OCI-LY7 (cell line): Measurements from ENCODE around the gene KIAA1586. TPM values are rescaled to one million over a fixed set of nuclear protein-coding genes. Genes with fewer than 3 reads are reported as not detected.

Experiments
- BruUV-seq: library from RNA; stranded (reverse); fragments of 400-500 nt; replicated peaks from 2 replicates; lab custom pipeline; 2021; lab: Mats Ljungman, UMichigan
- CTCF ChIA-PET: fragments of 300-600 bp; sonication (Branson Sonifier 250); formaldehyde crosslinking; loops from one replicate; lab custom pipeline; 2022; ENCODE audit warnings: antibody characterized with exemption; ENCODE audit not compliant: unreplicated experiment; lab: Charles Lee
- POLR2A ChIA-PET: fragments of 300-600 bp; sonication (Branson Sonifier 250); formaldehyde crosslinking; loops from one replicate; lab custom pipeline; 2022; ENCODE audit warnings: antibody characterized with exemption; lab: Charles Lee
- DNase-seq: peaks from one replicate; pipeline ENCODE4 v3.0.0-alpha.2; 2015; ENCODE audit warnings: low spot score
- H2AFZ ChIP-seq: fragments of 200-600 bp; sonication (generic), shearing (Covaris generic); 2 replicates; pipeline ENCODE4 v1.6.1; 2014; ENCODE audit warnings: mild to moderate bottlenecking, antibody characterized with exemption, low read length, moderate library complexity
- H3K27ac ChIP-seq: fragments of 200-600 bp; sonication (generic); 2 replicates; pipeline ENCODE4 v1.5.1; 2014; ENCODE audit warnings: mixed run types, low read depth, mild to moderate bottlenecking, moderate library complexity, low read length, inconsistent platforms; ENCODE audit not compliant: poor library complexity, severe bottlenecking
- H3K36me3 ChIP-seq: fragments of 200-600 bp; sonication (generic); 2 replicates; pipeline ENCODE4 v1.6.1; 2014; ENCODE audit warnings: mild to moderate bottlenecking, antibody characterized with exemption, low read length, moderate library complexity, mixed read lengths; ENCODE audit not compliant: insufficient read depth
- H3K4me1 ChIP-seq: fragments of 200-600 bp; sonication (generic); 2 replicates; pipeline ENCODE4 v1.5.1; 2014; ENCODE audit warnings: mild to moderate bottlenecking, low read length; ENCODE audit not compliant: insufficient read depth, poor library complexity, severe bottlenecking
- H3K4me2 ChIP-seq: fragments of 200-600 bp; sonication (generic); 2 replicates; pipeline ENCODE4 v1.6.1; 2014; ENCODE audit warnings: mild to moderate bottlenecking, low read length
- H3K4me3 ChIP-seq: fragments of 200-600 bp; sonication (generic); 2 replicates; pipeline ENCODE4 v1.5.1; 2014; ENCODE audit warnings: mild to moderate bottlenecking, low read depth, low read length; ENCODE audit not compliant: poor library complexity, severe bottlenecking
- H3K79me2 ChIP-seq: fragments of 200-600 bp; sonication (generic); 2 replicates; pipeline ENCODE4 v1.6.1; 2016; ENCODE audit warnings: low read depth, mild to moderate bottlenecking, low read length, moderate library complexity, mixed read lengths; ENCODE audit not compliant: insufficient read depth
- H3K9me2 ChIP-seq: fragments of 200-600 bp; sonication (generic); 2 replicates; pipeline ENCODE4 v1.6.1; 2016; ENCODE audit warnings: mild to moderate bottlenecking, low read length, mixed read lengths; ENCODE audit not compliant: insufficient read depth
- H3K9me3 ChIP-seq: fragments of 200-600 bp; sonication (generic); 2 replicates; pipeline ENCODE4 v1.6.1; 2014; ENCODE audit warnings: mild to moderate bottlenecking, mixed run types, low read length, mixed read lengths
- H4K20me1 ChIP-seq: fragments of 200-600 bp; sonication (generic); 2 replicates; pipeline ENCODE4 v1.6.1; 2014; ENCODE audit warnings: mild to moderate bottlenecking, antibody characterized with exemption, low read length, moderate library complexity, mixed read lengths; ENCODE audit not compliant: insufficient read depth
- EZH2phosphoT487 ChIP-seq: fragments of 200-600 bp; sonication (generic); IDR thresholded peaks from 2 replicates; pipeline ENCODE4 v1.6.1; 2018; ENCODE audit warnings: low read depth, borderline replicate concordance, mild to moderate bottlenecking, mixed run types, antibody characterized with exemption, low read length, moderate library complexity, mixed read lengths
- intact Hi-C: fragments of 100-400 bp; cut with micrococcal nuclease; formaldehyde crosslinking; loops from one replicate; pipeline ENCODE4 v1.10.0; 2022; ENCODE audit not compliant: unreplicated experiment
- total RNA-seq, 2 experiments: library from RNA; depleted of rRNA in 1 of 2; stranded (reverse); fragments of >200 nt in 1 of 2; shearing (Covaris generic) in 1 of 2; gene quantifications; 2 replicates each; pipeline ENCODE4 v1.2.3, GENCODE V29; 2014 to 2022
- TF ChIP-seq, protein P1 (sequence below): fragments of 200-600 bp; sonication (generic); conservative IDR thresholded peaks from 2 replicates; pipeline ENCODE4 v1.5.1; 2014; ENCODE audit warnings: mild to moderate bottlenecking, antibody characterized with exemption, low read length, moderate library complexity, mixed read lengths

KIAA1586 gene
- total RNA-seq, 2 experiments from 2014 or later: 14.4 to 25.7 TPM

DNA sequence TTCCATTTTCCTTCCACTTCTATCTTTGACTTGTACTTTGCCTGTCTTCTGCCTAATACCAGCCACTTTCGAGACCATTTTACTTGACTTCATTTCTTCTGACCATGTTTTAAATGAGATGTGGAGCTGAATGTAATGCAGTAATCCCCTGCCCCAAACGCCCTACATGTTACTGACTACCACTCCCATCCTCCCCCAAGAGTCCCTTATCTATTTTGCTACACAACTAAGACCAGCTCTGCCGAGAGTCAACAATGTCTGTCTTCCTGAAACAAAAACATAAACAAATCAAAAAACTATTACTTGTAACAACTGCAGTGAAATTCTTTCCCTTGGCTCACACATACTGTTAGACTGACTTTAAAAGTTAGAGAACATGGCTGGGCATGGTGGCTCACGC, 27.1 kb upstream of the KIAA1586 start:
- Histone ChIP-seq H3K27ac (no peak overlapping the region), H2AFZ (no peak overlapping the region), H3K79me2 (no peaks in the 10 kb centered on the region), H3K4me3 (no peak overlapping the region), H3K9me2 (no peaks in the 10 kb centered on the region), H4K20me1 (no peaks in the 10 kb centered on the region), H3K4me2 (no peak overlapping the region), H3K36me3 (no peaks in the 10 kb centered on the region), H3K9me3 (peaks cover 7% of the 10 kb centered on the region; the same call in 1 of the 2 replicates), H3K4me1 (no peaks in the 10 kb centered on the region)
- intact Hi-C loops: no loop called here
- TF ChIP-seq EZH2phosphoT487: no peak
- TF ChIP-seq, protein P1, sequence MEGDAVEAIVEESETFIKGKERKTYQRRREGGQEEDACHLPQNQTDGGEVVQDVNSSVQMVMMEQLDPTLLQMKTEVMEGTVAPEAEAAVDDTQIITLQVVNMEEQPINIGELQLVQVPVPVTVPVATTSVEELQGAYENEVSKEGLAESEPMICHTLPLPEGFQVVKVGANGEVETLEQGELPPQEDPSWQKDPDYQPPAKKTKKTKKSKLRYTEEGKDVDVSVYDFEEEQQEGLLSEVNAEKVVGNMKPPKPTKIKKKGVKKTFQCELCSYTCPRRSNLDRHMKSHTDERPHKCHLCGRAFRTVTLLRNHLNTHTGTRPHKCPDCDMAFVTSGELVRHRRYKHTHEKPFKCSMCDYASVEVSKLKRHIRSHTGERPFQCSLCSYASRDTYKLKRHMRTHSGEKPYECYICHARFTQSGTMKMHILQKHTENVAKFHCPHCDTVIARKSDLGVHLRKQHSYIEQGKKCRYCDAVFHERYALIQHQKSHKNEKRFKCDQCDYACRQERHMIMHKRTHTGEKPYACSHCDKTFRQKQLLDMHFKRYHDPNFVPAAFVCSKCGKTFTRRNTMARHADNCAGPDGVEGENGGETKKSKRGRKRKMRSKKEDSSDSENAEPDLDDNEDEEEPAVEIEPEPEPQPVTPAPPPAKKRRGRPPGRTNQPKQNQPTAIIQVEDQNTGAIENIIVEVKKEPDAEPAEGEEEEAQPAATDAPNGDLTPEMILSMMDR: no peak
- POLR2A ChIA-PET: no interaction called here
- DNase-seq: no peak
- CTCF ChIA-PET: no interaction called here
- BruUV-seq: no TSS peak

DNA sequence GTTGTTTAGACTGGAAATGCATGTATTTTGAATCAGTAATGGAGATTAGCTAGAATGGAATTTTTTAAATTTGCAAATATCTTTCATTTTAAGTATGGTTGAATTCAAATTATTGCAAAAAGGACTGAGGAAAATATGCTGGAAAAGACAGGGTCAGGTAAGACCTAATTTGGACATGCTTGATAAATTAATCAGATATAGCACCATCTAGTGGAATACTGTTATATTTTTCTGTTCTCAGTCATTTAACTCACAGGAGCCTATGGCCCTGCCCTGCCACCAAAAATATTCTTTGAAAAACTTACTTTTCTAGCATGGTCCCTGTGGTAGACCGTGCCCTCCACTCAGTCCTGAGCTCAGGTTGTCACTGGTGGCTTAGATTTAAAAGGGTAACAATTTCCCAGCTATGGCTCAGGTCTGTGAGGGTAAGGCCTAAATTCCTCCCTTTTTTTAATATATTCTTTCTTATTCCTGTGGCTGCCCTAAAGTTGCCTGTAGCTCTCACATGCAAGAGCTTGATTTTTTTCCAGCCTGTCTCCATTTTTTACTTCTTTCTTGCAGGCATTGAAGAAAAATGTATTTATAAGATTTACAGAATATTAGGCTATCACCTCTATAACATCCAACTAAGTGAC, 25.3 kb upstream of the KIAA1586 start:
- Histone ChIP-seq H3K4me1 (no peaks in the 10 kb centered on the region), H2AFZ (no peak overlapping the region), H3K9me2 (no peaks in the 10 kb centered on the region), H3K4me2 (no peak overlapping the region), H3K9me3 (peaks cover 13% of the 10 kb centered on the region; the same call in 1 of the 2 replicates), H3K79me2 (no peaks in the 10 kb centered on the region), H3K27ac (no peak overlapping the region), H4K20me1 (no peaks in the 10 kb centered on the region), H3K4me3 (no peak overlapping the region), H3K36me3 (no peaks in the 10 kb centered on the region)
- TF ChIP-seq, protein P1: peak; percentile 81
- TF ChIP-seq EZH2phosphoT487: no peak
- DNase-seq: peak; percentile 67
- CTCF ChIA-PET: interaction anchor here (1.6 kb wide), 1 partner anchor 116 kb away, joined by 6 read pairs; no protein-coding TSS in a partner anchor
- BruUV-seq: no TSS peak
- intact Hi-C loops: loop anchor here (1.0 kb wide), 2 partner anchors 66 to 117 kb away; partner anchors contain the start of gene BEND6
- POLR2A ChIA-PET: interaction anchor here (0.7 kb wide), 1 partner anchor 12 kb away, joined by 3 read pairs; no protein-coding TSS in a partner anchor

DNA sequence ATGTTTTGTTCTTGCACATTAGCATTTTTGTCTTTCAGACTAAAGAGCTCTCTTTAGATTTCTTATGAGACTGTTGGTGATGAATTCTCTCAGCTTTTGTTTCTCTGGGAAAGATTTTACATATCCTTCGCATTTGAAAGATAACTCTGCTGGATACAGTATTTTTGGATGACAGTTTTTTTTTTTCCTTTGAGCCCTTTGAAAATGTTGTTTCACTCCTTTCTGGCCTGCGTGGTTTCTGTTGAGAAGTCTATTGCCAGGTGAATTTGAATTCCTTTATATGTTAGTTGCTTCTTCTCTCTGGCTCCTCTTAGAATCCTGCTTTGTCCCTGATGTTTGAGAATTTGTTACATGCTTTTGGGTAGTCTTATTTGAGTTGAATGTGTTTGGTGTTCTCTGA, 22.2 kb upstream of the KIAA1586 start:
- TF ChIP-seq, protein P1: no peak
- no peak for TF ChIP-seq EZH2phosphoT487
- intact Hi-C loops: no loop called here
- Histone ChIP-seq H3K4me2 (no peak overlapping the region), H3K4me1 (no peaks in the 10 kb centered on the region), H3K9me3 (peaks cover 13% of the 10 kb centered on the region; the same call in 1 of the 2 replicates), H3K27ac (no peak overlapping the region), H3K36me3 (no peaks in the 10 kb centered on the region), H3K4me3 (no peak overlapping the region), H4K20me1 (no peaks in the 10 kb centered on the region), H2AFZ (no peak overlapping the region), H3K79me2 (no peaks in the 10 kb centered on the region), H3K9me2 (no peaks in the 10 kb centered on the region)
- ChIA-PET CTCF (no interaction called here), POLR2A (interaction anchor here (0.7 to 0.9 kb wide), 4 partner anchors 22 to 136 kb away, joined by 3 to 4 read pairs (median 4); partner anchors contain the start of gene KIAA1586)
- no peak for DNase-seq
- BruUV-seq: no TSS peak
